GM13976 (cell line): ENCODE measurements around the gene ZNF385B.
"Not testable (repeated sequence)": the region's sequence is repeated elsewhere in the genome, so short reads cannot be mapped to it uniquely, and the experiment has no call there.

Experiments
- DNase-seq: peaks from one replicate; pipeline ENCODE4 v3.0.0; 2012; ENCODE audit warnings: low spot score
- in situ Hi-C: fragments of 300-500 bp; cut with MboI; formaldehyde crosslinking; loops from one replicate; pipeline ENCODE4 v1.12.0; 2022; ENCODE audit warnings: low sequenced_read_pairs, mixed read lengths, inconsistent platforms; ENCODE audit not compliant: unreplicated experiment
- TF ChIP-seq, protein P1 (sequence below): IDR thresholded peaks from 2 replicates; pipeline ENCODE4 v1.5.1; 2012; ENCODE audit warnings: borderline replicate concordance, mild to moderate bottlenecking; ENCODE audit not compliant: insufficient read depth; ENCODE audit errors: extremely low read depth, missing control alignments, control extremely low read depth

The ZNF385B gene

DNA sequence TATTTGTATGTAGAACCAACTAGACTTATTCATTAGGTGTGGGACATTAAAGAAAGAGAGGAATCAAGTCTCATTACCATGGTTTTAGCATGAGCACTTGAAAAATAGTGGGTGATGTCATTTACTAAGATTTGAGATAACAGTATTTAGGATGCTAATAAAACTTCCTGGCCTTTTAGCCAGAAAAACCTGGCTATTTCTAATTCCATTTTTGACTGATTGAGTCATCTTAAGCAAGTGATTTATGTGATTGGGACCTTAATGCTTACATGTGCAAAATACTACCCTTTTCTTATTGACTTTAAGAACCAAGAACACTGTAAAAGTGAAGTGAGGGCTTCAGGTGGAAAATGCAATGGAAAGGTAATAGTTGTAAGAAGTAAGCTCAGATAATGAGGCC is 400.0 kb downstream of the ZNF385B start:
- in situ Hi-C loops = no loop called here
- no peak for DNase-seq
- TF ChIP-seq, protein P1, sequence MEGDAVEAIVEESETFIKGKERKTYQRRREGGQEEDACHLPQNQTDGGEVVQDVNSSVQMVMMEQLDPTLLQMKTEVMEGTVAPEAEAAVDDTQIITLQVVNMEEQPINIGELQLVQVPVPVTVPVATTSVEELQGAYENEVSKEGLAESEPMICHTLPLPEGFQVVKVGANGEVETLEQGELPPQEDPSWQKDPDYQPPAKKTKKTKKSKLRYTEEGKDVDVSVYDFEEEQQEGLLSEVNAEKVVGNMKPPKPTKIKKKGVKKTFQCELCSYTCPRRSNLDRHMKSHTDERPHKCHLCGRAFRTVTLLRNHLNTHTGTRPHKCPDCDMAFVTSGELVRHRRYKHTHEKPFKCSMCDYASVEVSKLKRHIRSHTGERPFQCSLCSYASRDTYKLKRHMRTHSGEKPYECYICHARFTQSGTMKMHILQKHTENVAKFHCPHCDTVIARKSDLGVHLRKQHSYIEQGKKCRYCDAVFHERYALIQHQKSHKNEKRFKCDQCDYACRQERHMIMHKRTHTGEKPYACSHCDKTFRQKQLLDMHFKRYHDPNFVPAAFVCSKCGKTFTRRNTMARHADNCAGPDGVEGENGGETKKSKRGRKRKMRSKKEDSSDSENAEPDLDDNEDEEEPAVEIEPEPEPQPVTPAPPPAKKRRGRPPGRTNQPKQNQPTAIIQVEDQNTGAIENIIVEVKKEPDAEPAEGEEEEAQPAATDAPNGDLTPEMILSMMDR = no peak

DNA sequence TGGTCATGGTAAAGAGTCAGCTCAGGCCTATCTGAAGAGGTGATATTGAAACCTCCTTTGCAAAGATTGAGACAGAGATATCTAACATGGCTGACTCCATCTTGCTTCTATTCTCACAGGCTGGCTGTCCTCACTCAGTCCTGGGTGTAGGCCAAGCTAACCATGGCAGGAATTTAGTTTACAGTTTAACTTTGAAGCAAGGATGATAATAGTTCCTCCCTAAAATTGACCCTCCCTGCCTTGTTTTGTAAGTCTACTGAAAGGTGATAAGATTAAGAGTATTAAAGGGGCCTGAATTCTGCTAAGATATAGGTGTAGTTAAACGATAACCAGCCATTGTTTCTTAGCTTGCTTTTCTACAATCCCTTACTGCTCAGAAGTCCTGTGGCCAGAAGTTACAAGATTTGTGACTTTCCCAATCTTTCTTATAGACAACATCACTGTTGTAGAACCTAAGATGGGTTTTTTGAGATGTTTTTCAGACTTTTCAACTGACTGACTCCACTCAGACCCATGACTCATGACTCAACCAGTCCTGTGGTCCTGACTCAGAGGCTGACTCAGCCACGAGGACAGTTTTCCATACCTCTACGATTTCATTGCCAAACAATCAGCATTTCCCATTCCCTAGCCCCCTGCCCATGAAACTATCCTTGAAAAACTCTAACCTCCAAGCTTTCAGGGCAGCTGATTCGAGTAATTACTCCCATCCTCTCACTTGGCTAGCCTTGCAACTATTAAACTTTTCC is 401.1 kb downstream of the ZNF385B start:
- TF ChIP-seq, protein P1 = no peak
- DNase-seq = no peak
- in situ Hi-C loops = no loop called here

DNA sequence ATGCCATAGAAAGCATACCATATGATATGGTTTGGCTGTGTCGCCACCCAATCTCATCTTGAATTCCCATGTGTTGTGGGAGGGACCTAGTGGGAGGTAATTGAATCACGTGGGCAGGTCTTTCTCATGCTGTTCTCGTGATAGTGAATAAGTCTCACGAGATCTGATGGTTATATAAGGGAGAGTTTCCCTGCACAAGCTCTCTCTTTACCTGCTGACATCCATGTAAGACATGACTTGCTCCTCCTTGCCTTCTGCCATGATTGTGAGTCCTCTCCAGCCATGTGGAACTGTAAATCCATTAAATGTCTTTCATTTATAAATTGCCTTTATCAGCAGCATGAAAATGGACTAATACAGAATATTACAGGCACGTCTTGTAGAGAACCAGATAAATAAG is 403.3 kb downstream of the ZNF385B start:
- DNase-seq, in situ Hi-C loops: not testable (repeated sequence)

DNA sequence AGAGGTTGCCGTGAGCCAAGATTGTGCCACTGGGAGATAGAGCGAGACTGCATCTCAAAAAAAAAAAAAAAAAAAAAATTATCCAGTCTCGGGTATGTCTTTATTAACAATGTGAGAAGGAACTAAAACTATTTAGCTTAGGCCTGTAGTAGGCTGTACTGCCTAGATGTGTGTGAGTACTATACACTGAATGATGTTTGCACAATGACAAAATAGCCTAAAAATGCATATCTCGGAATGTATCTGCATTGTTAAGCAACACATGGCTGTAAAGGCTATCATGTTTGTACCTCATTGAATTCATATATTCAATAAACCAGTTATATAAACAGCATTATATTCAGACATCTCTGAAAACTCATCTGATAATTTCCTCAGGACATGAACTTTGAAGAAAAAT is 405.6 kb downstream of the ZNF385B start:
- in situ Hi-C loops = no loop called here
- DNase-seq = no peak
- TF ChIP-seq, protein P1 = no peak

DNA sequence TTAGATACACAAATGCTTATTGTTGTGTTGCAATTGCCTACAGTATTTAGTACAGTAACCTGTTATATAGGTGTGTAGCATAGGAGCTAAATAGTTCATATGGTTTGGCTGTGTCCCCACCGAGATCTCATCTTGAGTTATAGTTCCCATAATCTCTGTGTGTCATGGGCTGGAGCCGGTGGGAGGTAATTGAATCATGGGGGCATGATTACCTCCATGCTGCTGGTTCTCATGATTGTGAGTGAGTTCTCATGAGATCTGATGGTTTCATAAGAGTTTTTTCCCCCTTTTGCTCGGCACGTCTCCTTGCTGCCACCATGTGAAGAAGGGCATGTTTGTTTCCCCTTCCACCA is 406.3 kb downstream of the ZNF385B start:
- no peak for DNase-seq
- in situ Hi-C loops = no loop called here
- TF ChIP-seq, protein P1 = no peak

DNA sequence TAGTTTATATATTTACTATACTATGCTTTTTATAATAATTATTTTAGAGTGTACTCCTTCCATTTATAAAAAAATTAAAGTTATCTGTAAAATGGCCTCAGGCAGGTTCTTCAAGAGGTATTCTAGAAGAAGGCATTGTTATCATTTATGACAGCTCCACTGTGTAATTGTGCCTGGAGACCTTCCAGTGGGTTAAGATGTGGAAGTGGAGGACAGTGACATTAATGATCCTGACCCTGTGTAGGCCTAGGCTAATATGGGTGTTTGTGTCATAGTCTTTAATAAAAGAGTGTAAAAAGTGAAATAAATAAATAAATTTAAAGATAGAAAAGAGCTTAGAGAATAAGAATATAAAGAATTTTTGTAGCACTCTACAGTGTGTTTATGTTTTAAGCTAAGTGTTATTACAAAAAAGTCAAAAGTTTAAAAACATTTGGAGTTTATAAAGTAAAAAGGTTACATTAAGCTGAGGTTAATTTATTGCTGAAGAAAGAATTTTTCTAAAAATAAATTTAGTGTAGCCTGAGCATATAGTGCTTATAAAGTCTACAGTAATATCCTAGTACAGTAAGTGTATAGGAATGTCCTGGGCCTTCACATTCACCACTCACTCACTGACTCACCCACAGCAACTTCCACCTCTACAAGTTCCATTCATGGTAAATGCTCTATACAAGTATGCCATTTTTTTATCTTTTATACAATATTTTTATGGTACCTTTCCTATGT is 406.8 kb downstream of the ZNF385B start:
- in situ Hi-C loops = no loop called here
- TF ChIP-seq, protein P1 = no peak
- no peak for DNase-seq

DNA sequence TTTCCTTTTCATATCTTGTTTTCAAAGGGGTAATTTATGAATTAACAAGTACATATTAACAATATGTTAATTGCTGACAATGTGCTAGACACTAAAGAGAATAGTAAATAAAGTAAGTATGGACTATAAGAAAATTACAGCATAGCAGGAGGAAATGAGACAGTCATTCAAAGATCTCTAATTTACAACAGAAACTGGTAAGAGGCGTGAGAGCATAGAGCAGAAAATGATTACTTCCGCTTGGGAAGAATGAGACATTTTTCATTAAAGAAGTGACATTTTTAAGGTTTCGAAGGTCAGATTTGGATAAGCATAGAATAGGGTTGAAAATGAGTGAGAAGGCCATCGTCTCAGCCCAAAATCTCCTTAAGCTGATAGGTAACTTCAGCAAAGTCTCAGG is 412.4 kb downstream of the ZNF385B start:
- in situ Hi-C loops = loop anchor here (25.0 kb wide), 2 partner anchors 237 to 662 kb away; no protein-coding TSS in a partner anchor

More for the DNA sequence above, 412.4 kb downstream of the ZNF385B start:
- TF ChIP-seq, protein P1 = no peak
- no peak for DNase-seq
